Measurements from ENCODE around the gene NR1H4. TPM values are rescaled to one million over a fixed set of nuclear protein-coding genes. Genes with fewer than 3 reads are reported as not detected.

NR1H4 gene
- total RNA-seq, 1 donor from 2014 or later, result 1.9 TPM

GRCh38 chr12:100528034-100528433 is 54.4 kb downstream of the NR1H4 start:
- Mint-ChIP-seq H3K4me3 (no peak overlapping the region), H3K36me3 (no peaks in the 10 kb centered on the region), H3K27me3 (ENCODE audit: low read depth) (peaks cover 63% of the 10 kb centered on the region), H3K9me3 (no peaks in the 10 kb centered on the region), H3K27ac (no peak overlapping the region), H3K4me1 (no peaks in the 10 kb centered on the region)
- DNase-seq (ENCODE audit: low spot score in 2 of 2, unreplicated experiment in 2 of 2), result no peak
- TF ChIP-seq, protein P1, sequence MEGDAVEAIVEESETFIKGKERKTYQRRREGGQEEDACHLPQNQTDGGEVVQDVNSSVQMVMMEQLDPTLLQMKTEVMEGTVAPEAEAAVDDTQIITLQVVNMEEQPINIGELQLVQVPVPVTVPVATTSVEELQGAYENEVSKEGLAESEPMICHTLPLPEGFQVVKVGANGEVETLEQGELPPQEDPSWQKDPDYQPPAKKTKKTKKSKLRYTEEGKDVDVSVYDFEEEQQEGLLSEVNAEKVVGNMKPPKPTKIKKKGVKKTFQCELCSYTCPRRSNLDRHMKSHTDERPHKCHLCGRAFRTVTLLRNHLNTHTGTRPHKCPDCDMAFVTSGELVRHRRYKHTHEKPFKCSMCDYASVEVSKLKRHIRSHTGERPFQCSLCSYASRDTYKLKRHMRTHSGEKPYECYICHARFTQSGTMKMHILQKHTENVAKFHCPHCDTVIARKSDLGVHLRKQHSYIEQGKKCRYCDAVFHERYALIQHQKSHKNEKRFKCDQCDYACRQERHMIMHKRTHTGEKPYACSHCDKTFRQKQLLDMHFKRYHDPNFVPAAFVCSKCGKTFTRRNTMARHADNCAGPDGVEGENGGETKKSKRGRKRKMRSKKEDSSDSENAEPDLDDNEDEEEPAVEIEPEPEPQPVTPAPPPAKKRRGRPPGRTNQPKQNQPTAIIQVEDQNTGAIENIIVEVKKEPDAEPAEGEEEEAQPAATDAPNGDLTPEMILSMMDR (IDR thresholded peaks at IDR 0.05; ENCODE audit: unreplicated experiment), result no peak

GRCh38 chr12:100528471-100529127 is 54.9 kb downstream of the NR1H4 start:
- no peaks in the 10 kb centered on the region for H3K36me3 Mint-ChIP-seq
- peaks cover 60% of the 10 kb centered on the region for H3K27me3 Mint-ChIP-seq (ENCODE audit: low read depth)
- TF ChIP-seq, protein P1 (IDR thresholded peaks at IDR 0.05; ENCODE audit: unreplicated experiment), result no peak
- H3K4me1 Mint-ChIP-seq, result no peaks in the 10 kb centered on the region
- no peak for DNase-seq (ENCODE audit: low spot score in 2 of 2, unreplicated experiment in 2 of 2)
- no peak overlapping the region for H3K27ac Mint-ChIP-seq
- H3K4me3 Mint-ChIP-seq, result no peak overlapping the region
- H3K9me3 Mint-ChIP-seq, result no peaks in the 10 kb centered on the region

DNA sequence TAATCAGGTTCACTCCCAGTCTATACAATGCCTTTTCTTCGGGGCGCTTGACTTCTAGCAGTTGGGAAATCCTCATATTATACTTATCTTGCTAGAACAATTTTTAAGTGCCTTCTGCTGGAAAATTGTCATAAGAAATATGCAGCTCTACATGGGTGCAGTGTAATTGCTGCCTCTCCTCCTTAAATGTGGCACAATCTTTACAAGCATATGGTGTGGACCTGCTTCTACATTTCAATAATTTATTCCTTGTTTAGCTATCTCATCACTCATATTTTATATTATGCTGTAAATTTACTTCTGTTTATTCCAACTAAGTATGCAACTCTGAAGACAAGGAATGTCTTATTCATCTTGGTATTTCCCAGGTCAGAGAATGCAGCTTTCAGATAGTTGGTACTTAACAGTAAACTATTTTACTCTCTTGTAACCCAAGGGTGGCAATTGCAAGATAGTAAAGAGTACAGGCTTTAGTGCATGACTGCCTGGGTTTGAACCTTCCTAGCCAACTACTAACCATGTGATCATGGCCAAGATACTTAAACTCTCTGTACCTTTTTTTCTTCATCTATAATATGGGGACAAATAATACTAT is 56.2 kb downstream of the NR1H4 start:
- TF ChIP-seq, protein P1 (IDR thresholded peaks at IDR 0.05; ENCODE audit: unreplicated experiment), result no peak
- Mint-ChIP-seq H3K27me3 (ENCODE audit: low read depth) (peaks cover 55% of the 10 kb centered on the region), H3K4me3 (no peak overlapping the region), H3K36me3 (no peaks in the 10 kb centered on the region), H3K4me1 (no peaks in the 10 kb centered on the region), H3K9me3 (no peaks in the 10 kb centered on the region), H3K27ac (no peak overlapping the region)
- no peak for DNase-seq (ENCODE audit: low spot score in 2 of 2, unreplicated experiment in 2 of 2)

DNA sequence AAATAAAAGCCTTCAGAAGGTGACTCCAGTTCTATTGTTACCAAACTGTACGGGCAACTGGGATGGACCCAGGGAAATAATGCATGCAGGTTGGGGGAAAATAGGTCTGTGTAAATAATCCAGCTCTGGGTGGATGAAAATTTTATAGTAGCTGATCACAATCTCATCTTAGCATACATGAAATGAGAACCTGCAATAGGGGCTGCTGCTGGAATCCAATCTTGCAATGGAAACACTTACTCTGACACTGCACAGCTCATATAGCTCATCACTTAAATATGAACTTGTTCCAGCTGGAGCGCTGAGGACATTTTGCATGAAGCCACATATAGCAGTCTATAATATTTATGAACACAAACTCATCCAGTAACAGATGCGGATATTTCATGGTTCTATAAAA is 59.7 kb downstream of the NR1H4 start:
- Mint-ChIP-seq H3K27ac (no peak overlapping the region), H3K4me3 (no peak overlapping the region), H3K4me1 (no peaks in the 10 kb centered on the region), H3K36me3 (no peaks in the 10 kb centered on the region), H3K9me3 (no peaks in the 10 kb centered on the region), H3K27me3 (ENCODE audit: low read depth) (peaks cover 44% of the 10 kb centered on the region)
- TF ChIP-seq, protein P1 (IDR thresholded peaks at IDR 0.05; ENCODE audit: unreplicated experiment), result no peak
- no peak for DNase-seq (ENCODE audit: low spot score in 2 of 2, unreplicated experiment in 2 of 2)

DNA sequence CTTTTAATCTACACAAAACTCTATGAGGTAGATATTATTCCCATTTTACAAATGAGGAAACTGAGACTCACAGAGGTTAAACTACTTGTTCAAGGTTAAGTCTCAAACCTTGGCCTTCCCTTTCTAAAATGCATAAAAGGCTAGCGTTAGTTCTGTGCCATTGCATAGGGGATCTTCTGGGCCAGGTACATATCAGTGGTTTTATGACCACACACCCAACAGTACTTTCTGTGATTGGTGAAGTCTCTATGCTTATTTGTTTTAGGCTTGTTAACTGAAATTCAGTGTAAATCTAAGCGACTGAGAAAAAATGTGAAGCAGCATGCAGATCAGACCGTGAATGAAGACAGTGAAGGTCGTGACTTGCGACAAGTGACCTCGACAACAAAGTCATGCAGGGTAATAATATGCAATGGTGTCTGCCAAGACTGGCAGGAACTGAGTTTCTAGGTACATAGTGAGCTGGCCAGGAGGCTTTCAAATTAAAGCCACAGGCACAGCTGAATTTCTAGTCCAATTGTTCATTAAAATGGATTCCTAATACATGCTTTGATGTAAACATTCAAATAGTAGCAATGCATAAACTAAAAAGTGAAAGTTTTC is 61.1 kb downstream of the NR1H4 start:
- Mint-ChIP-seq H3K36me3 (no peaks in the 10 kb centered on the region), H3K27ac (no peak overlapping the region), H3K4me1 (no peaks in the 10 kb centered on the region), H3K9me3 (no peaks in the 10 kb centered on the region), H3K27me3 (ENCODE audit: low read depth) (peaks cover 35% of the 10 kb centered on the region), H3K4me3 (no peak overlapping the region)
- no peak for DNase-seq (ENCODE audit: low spot score in 2 of 2, unreplicated experiment in 2 of 2)
- TF ChIP-seq, protein P1 (IDR thresholded peaks at IDR 0.05; ENCODE audit: unreplicated experiment), result no peak

Measured in mesothelial cell of epicardium (in vitro differentiated cells).